HepG2 (cell line): ENCODE measurements around the gene KLHDC4. TPM values are rescaled to one million over a fixed set of nuclear protein-coding genes. Genes with fewer than 3 reads are reported as not detected.
A peak's percentile ranks its signal among the peaks of the same experiment; 100 is the strongest.

Experiments used
- AGO2 ChIP-seq: fragments of 200-400 bp; formaldehyde crosslinking; optimal IDR thresholded peaks from 2 replicates; pipeline ENCODE3; 2017; ENCODE audit warnings: mild to moderate bottlenecking, low read depth, low read length, moderate library complexity
- ATF7 ChIP-seq, 2 experiments: fragments of 450-650 bp in 1 of 2; sonication (generic) in 1 of 2; formaldehyde crosslinking in 1 of 2; IDR thresholded peaks; 2 replicates each; pipeline versions ENCODE4 v1.4.0 to v1.6.1; 2016 to 2020; ENCODE audit warnings: antibody characterized with exemption in 1 of 2, mild to moderate bottlenecking in 1 of 2, missing genetic modification reagents in 1 of 2
- ATF7-NPFF ChIP-seq: sonication (generic); formaldehyde crosslinking; IDR thresholded peaks from 2 replicates; pipeline ENCODE4 v1.8.1; 2023; ENCODE audit warnings: mild to moderate bottlenecking, low read depth, missing genetic modification reagents, moderate library complexity
- CBX1 ChIP-seq: IDR thresholded peaks from one replicate; pipeline ENCODE4 v1.6.1; 2016; ENCODE audit warnings: antibody characterized with exemption, low read depth
- JDP2 ChIP-seq: sonication (generic); formaldehyde crosslinking; IDR thresholded peaks from 2 replicates; pipeline ENCODE4 v1.8.1; 2022; ENCODE audit warnings: missing genetic modification reagents, borderline replicate concordance
- NFIB ChIP-seq: sonication (generic); formaldehyde crosslinking; IDR thresholded peaks from 2 replicates; pipeline ENCODE4 v1.9.0; 2021; ENCODE audit warnings: missing genetic modification reagents, mild to moderate bottlenecking, borderline replicate concordance
- POGZ ChIP-seq: sonication (generic); formaldehyde crosslinking; IDR thresholded peaks from 2 replicates; pipeline ENCODE4 v1.4.0; 2020; ENCODE audit warnings: mild to moderate bottlenecking, missing genetic modification reagents
- SOX5 ChIP-seq: IDR thresholded peaks from 2 replicates; pipeline ENCODE4 v1.6.1; 2016; ENCODE audit warnings: borderline replicate concordance
- SP1 ChIP-seq, 2 experiments: fragments of 450-650 bp in 1 of 2; sonication (generic) in 1 of 2; formaldehyde crosslinking in 1 of 2; IDR thresholded peaks; 2 replicates each; pipeline versions ENCODE4 v1.4.0 to v1.6.1; 2016 to 2020; ENCODE audit warnings: missing genetic modification reagents in 1 of 2
- SRF ChIP-seq: IDR thresholded peaks from 2 replicates; pipeline ENCODE4 v1.6.1; 2011; ENCODE audit warnings: mild to moderate bottlenecking, low read depth, low read length, moderate library complexity
- TFDP2 ChIP-seq: sonication (generic); formaldehyde crosslinking; IDR thresholded peaks from 2 replicates; pipeline ENCODE4 v1.4.0; 2020; ENCODE audit warnings: missing genetic modification reagents
- ZHX2 ChIP-seq, 2 experiments: sonication (generic) in 1 of 2; formaldehyde crosslinking in 1 of 2; IDR thresholded peaks; 2 replicates each; pipeline versions ENCODE4 v1.6.1 to v1.9.0; 2014 to 2022; ENCODE audit warnings: antibody characterized with exemption in 1 of 2, borderline replicate concordance in 1 of 2, inconsistent platforms in 1 of 2, low read depth in 1 of 2, missing genetic modification reagents in 1 of 2
- ZMAT3 ChIP-seq: sonication (generic); formaldehyde crosslinking; conservative IDR thresholded peaks from 2 replicates; pipeline ENCODE4 v1.7.0; 2021; ENCODE audit warnings: missing genetic modification reagents
- ZNF121 ChIP-seq: sonication (generic); formaldehyde crosslinking; IDR thresholded peaks from 2 replicates; pipeline ENCODE4 v1.5.0; 2020; ENCODE audit warnings: mild to moderate bottlenecking, missing genetic modification reagents
- ZNF24 ChIP-seq: fragments of 450-650 bp; IDR thresholded peaks from 2 replicates; pipeline ENCODE4 v1.6.1; 2017; ENCODE audit warnings: antibody characterized with exemption, mild to moderate bottlenecking
- ZNF256 ChIP-seq: sonication (generic); formaldehyde crosslinking; conservative IDR thresholded peaks from 2 replicates; pipeline ENCODE4 v1.4.0; 2020; ENCODE audit warnings: missing genetic modification reagents
- polyA plus RNA-seq, 8 experiments: library from polyadenylated mRNA; depleted of rRNA in 3 of 8; stranded (reverse) in 7 of 8; unstranded in 1 of 8; fragments of >200 nt; fragmentation: Illumina TruSeq in 4 of 8; extraction: Trizol in 4 of 8; gene quantifications; 2 replicates each; pipeline versions ENCODE4 v1.2.1 to v1.2.3, GENCODE V29; 2011 to 2016; ENCODE audit warnings: low read depth in 4 of 8, missing spikeins in 1 of 8, mixed read lengths in 1 of 8; ENCODE audit not compliant: insufficient read depth in 1 of 8
- total RNA-seq, 5 experiments: library from RNA; depleted of rRNA; stranded (reverse); fragments of >200 nt; fragmentation: Illumina TruSeq; extraction: Trizol; gene quantifications; 2 replicates each; pipeline ENCODE4 v1.2.3, GENCODE V29; 2016; ENCODE audit warnings: low read depth in 1 of 5
- TF ChIP-seq, protein P1 (sequence below): sonication (generic); formaldehyde crosslinking; IDR thresholded peaks from 2 replicates; pipeline ENCODE4 v1.4.0; 2020; ENCODE audit warnings: missing genetic modification reagents, borderline replicate concordance
- TF ChIP-seq, protein P2 (sequence below): sonication (generic); formaldehyde crosslinking; IDR thresholded peaks from 2 replicates; pipeline ENCODE4 v1.4.0; 2020; ENCODE audit warnings: low read depth, mild to moderate bottlenecking, missing genetic modification reagents

Gene KLHDC4
- total and polyA plus RNA-seq, 2 of the 13 experiments (the other 11 are each of a cell fraction or from before 2014, with no cell fraction given), result 18.7 to 31.8 TPM

- peak; percentile 92 for TF ChIP-seq ZHX2 (IDR thresholded peaks at IDR 0.05; ENCODE audit: low read depth)
- TF ChIP-seq ZHX2 (CRISPR knock-in tag; IDR thresholded peaks at IDR 0.05; ENCODE audit: borderline replicate concordance), result no peak
- TF ChIP-seq, protein P1, sequence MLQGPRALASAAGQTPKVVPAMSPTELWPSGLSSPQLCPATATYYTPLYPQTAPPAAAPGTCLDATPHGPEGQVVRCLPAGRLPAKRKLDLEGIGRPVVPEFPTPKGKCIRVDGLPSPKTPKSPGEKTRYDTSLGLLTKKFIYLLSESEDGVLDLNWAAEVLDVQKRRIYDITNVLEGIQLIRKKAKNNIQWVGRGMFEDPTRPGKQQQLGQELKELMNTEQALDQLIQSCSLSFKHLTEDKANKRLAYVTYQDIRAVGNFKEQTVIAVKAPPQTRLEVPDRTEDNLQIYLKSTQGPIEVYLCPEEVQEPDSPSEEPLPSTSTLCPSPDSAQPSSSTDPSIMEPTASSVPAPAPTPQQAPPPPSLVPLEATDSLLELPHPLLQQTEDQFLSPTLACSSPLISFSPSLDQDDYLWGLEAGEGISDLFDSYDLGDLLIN (CRISPR knock-in tag), result no peak
- peak; percentile 19 for TF ChIP-seq AGO2
- TF ChIP-seq ATF7-NPFF (CRISPR knock-in tag), result peak; percentile 74
- peak; percentile 93 for TF ChIP-seq TFDP2 (CRISPR knock-in tag)
- no peak for TF ChIP-seq NFIB (CRISPR knock-in tag)
- peak; percentile 85 for TF ChIP-seq POGZ (CRISPR knock-in tag)
- TF ChIP-seq ZNF121 (CRISPR knock-in tag), result peak; percentile 91
- TF ChIP-seq CBX1, result peak; percentile 28
- TF ChIP-seq SP1 (IDR thresholded peaks at IDR 0.05), result no peak
- peak; percentile 96 for TF ChIP-seq SP1 (CRISPR knock-in tag; IDR thresholded peaks at IDR 0.05)
- TF ChIP-seq JDP2 (CRISPR knock-in tag), result no peak
- no peak for TF ChIP-seq ZNF24
- peak; percentile 30; the same call in 1 of the 2 replicates for TF ChIP-seq SOX5 (CRISPR knock-in tag)
- TF ChIP-seq, protein P2, sequence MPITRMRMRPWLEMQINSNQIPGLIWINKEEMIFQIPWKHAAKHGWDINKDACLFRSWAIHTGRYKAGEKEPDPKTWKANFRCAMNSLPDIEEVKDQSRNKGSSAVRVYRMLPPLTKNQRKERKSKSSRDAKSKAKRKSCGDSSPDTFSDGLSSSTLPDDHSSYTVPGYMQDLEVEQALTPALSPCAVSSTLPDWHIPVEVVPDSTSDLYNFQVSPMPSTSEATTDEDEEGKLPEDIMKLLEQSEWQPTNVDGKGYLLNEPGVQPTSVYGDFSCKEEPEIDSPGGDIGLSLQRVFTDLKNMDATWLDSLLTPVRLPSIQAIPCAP (CRISPR knock-in tag), result no peak
- TF ChIP-seq ATF7 (IDR thresholded peaks at IDR 0.05), result no peak
- no peak; the same call in 1 of the 2 replicates for TF ChIP-seq ATF7 (CRISPR knock-in tag; IDR thresholded peaks at IDR 0.05)
- TF ChIP-seq ZMAT3 (CRISPR knock-in tag), result no peak
- TF ChIP-seq ZNF256 (CRISPR knock-in tag), result no peak; the same call in 1 of the 2 replicates
- peak; percentile 82 for TF ChIP-seq SRF
Observed at GRCh38 chr16:87765776-87766484, at the start of gene KLHDC4 (continued).
